22Rv1 (cell line): Measurements from ENCODE around the gene MUTYH.

ENCODE experiments used
- ZFX ChIP-seq: fragments of 450-650 bp; IDR thresholded peaks from 2 replicates; pipeline ENCODE4 v1.6.1; 2017; ENCODE audit warnings: antibody characterized with exemption, borderline replicate concordance
- TF ChIP-seq, protein P1 (sequence below): fragments of 450-650 bp; IDR thresholded peaks from 2 replicates; pipeline ENCODE4 v1.5.1; 2017; ENCODE audit warnings: mild to moderate bottlenecking

DNA sequence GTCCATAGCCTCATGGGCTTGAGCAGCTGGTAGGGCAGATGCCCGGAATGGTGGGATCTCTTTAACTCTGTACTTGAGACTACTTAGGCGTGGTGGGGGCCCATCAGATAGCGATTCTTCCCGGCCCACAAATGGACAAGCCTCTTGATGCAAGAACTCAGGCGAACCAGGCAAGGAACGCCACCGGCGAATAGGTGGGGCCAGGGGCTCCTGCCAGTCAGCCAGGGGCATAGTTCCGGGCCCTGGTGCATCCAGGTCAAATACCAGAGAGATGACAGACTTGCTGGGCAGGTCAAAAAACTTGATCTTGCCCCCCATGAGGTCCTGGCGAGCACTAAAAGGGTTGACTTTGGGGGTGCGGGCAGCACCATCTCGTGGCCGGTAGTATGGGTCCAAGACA, 4.8 kb upstream of the MUTYH start:
- TF ChIP-seq, protein P1, sequence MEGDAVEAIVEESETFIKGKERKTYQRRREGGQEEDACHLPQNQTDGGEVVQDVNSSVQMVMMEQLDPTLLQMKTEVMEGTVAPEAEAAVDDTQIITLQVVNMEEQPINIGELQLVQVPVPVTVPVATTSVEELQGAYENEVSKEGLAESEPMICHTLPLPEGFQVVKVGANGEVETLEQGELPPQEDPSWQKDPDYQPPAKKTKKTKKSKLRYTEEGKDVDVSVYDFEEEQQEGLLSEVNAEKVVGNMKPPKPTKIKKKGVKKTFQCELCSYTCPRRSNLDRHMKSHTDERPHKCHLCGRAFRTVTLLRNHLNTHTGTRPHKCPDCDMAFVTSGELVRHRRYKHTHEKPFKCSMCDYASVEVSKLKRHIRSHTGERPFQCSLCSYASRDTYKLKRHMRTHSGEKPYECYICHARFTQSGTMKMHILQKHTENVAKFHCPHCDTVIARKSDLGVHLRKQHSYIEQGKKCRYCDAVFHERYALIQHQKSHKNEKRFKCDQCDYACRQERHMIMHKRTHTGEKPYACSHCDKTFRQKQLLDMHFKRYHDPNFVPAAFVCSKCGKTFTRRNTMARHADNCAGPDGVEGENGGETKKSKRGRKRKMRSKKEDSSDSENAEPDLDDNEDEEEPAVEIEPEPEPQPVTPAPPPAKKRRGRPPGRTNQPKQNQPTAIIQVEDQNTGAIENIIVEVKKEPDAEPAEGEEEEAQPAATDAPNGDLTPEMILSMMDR: no peak
- no peak for TF ChIP-seq ZFX
